DND-41 (cell line): ENCODE results near the gene APBA3.

Experiments used
- ATAC-seq: fragments of 200-7000 bp; cut with Tn5 transposase; 3 replicates; pipeline ENCODE4 v1.9.1; 2021; ENCODE audit warnings: low read depth; ENCODE audit not compliant: insufficient read depth
- DNase-seq: peaks from one replicate; pipeline ENCODE4 v3.0.0-alpha.2; 2020
- H2AFZ ChIP-seq: 2 replicates; pipeline ENCODE4 v1.6.0; 2012; ENCODE audit warnings: low read depth, low read length
- H3K27ac ChIP-seq: 2 replicates; pipeline ENCODE4 v1.5.1; 2012; ENCODE audit warnings: low read length, inconsistent platforms
- H3K27me3 ChIP-seq: fragments of 200-600 bp; sonication (generic); 2 replicates; pipeline ENCODE4 v1.6.0; 2012; ENCODE audit warnings: low read length, mild to moderate bottlenecking, inconsistent platforms; ENCODE audit not compliant: insufficient read depth, poor library complexity
- H3K36me3 ChIP-seq: 2 replicates; pipeline ENCODE4 v1.5.1; 2012; ENCODE audit warnings: low read length, inconsistent platforms; ENCODE audit not compliant: insufficient read depth
- H3K4me1 ChIP-seq: 2 replicates; pipeline ENCODE4 v1.5.1; 2012; ENCODE audit warnings: mild to moderate bottlenecking, low read length; ENCODE audit not compliant: insufficient read depth
- H3K4me2 ChIP-seq: 2 replicates; pipeline ENCODE4 v1.6.0; 2012; ENCODE audit warnings: mild to moderate bottlenecking, moderate library complexity, low read length, inconsistent platforms; ENCODE audit not compliant: insufficient read depth
- H3K4me3 ChIP-seq, 2 experiments: fragments of 200-600 bp in 1 of 2; shearing (Covaris generic) in 1 of 2; 2 replicates each; pipeline ENCODE4 v1.5.1; 2012 to 2016; ENCODE audit warnings: inconsistent platforms in 2 of 2, low read length in 2 of 2, mild to moderate bottlenecking in 2 of 2, low read depth in 1 of 2, moderate library complexity in 1 of 2
- H3K79me2 ChIP-seq: 2 replicates; pipeline ENCODE4 v1.6.0; 2012; ENCODE audit warnings: low read length, inconsistent platforms; ENCODE audit not compliant: insufficient read depth
- H3K9ac ChIP-seq: 2 replicates; pipeline ENCODE4 v1.6.0; 2012; ENCODE audit warnings: low read depth, mild to moderate bottlenecking, inconsistent platforms, low read length, moderate library complexity
- H3K9me3 ChIP-seq: 2 replicates; pipeline ENCODE4 v1.5.1; 2012; ENCODE audit warnings: low read length, moderate library complexity, mild to moderate bottlenecking, inconsistent platforms; ENCODE audit not compliant: insufficient read depth, severe bottlenecking
- H4K20me1 ChIP-seq: 2 replicates; pipeline ENCODE4 v1.6.0; 2012; ENCODE audit warnings: low read length; ENCODE audit not compliant: insufficient read depth
- EZH2 ChIP-seq: IDR thresholded peaks from 3 replicates; pipeline ENCODE4 v1.6.1; 2012; ENCODE audit warnings: borderline replicate concordance, low read depth, mild to moderate bottlenecking, moderate library complexity, low read length, inconsistent platforms; ENCODE audit not compliant: severe bottlenecking
- TF ChIP-seq, protein P1 (sequence below): IDR thresholded peaks from 2 replicates; pipeline ENCODE4 v1.5.1; 2012; ENCODE audit warnings: borderline replicate concordance, low read length, moderate library complexity, mild to moderate bottlenecking; ENCODE audit not compliant: poor library complexity, severe bottlenecking; ENCODE audit errors: extremely low read depth

The APBA3 gene

DNA sequence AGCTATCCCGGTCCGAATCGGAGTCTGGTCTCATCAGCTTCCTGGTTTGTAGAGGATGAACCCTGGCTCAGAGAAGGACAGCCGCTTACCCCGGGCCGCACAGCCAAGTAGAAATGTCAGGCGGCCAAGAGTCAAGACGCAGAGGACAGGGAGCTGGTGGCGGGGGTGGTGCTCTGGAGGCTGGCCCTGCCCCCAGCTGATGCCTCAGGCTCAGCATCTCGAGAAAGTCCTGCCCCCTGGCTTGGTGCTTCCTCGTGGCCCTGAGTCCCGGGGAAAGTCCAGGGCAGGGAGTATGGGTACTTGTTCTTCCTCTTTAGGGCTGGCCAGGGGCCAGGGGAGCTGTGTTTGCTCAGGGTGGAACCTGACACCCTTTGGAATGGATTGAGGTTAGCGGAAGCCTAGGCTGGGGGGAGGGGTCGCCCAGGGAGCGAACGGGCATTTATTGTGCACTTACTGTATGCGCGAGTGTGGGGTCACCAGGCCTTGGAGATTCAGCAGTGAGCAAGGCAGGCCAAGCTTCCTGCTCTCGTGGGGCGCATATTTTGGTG lies 51.2 kb downstream of the APBA3 start:
- no peak for ATAC-seq
- Histone ChIP-seq H3K27ac (no peak overlapping the region), H3K9me3 (no peaks in the 10 kb centered on the region), H2AFZ (no peak overlapping the region), H3K9ac (no peak overlapping the region), H3K4me3 (no peak overlapping the region), H3K79me2 (no peaks in the 10 kb centered on the region), H4K20me1 (no peaks in the 10 kb centered on the region), H3K4me2 (no peak overlapping the region), H3K4me1 (no peaks in the 10 kb centered on the region), H3K27me3 (peaks cover 9% of the 10 kb centered on the region), H3K36me3 (no peaks in the 10 kb centered on the region)
- DNase-seq = no peak
- TF ChIP-seq, protein P1, sequence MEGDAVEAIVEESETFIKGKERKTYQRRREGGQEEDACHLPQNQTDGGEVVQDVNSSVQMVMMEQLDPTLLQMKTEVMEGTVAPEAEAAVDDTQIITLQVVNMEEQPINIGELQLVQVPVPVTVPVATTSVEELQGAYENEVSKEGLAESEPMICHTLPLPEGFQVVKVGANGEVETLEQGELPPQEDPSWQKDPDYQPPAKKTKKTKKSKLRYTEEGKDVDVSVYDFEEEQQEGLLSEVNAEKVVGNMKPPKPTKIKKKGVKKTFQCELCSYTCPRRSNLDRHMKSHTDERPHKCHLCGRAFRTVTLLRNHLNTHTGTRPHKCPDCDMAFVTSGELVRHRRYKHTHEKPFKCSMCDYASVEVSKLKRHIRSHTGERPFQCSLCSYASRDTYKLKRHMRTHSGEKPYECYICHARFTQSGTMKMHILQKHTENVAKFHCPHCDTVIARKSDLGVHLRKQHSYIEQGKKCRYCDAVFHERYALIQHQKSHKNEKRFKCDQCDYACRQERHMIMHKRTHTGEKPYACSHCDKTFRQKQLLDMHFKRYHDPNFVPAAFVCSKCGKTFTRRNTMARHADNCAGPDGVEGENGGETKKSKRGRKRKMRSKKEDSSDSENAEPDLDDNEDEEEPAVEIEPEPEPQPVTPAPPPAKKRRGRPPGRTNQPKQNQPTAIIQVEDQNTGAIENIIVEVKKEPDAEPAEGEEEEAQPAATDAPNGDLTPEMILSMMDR = no peak
- TF ChIP-seq EZH2 = no peak

DNA sequence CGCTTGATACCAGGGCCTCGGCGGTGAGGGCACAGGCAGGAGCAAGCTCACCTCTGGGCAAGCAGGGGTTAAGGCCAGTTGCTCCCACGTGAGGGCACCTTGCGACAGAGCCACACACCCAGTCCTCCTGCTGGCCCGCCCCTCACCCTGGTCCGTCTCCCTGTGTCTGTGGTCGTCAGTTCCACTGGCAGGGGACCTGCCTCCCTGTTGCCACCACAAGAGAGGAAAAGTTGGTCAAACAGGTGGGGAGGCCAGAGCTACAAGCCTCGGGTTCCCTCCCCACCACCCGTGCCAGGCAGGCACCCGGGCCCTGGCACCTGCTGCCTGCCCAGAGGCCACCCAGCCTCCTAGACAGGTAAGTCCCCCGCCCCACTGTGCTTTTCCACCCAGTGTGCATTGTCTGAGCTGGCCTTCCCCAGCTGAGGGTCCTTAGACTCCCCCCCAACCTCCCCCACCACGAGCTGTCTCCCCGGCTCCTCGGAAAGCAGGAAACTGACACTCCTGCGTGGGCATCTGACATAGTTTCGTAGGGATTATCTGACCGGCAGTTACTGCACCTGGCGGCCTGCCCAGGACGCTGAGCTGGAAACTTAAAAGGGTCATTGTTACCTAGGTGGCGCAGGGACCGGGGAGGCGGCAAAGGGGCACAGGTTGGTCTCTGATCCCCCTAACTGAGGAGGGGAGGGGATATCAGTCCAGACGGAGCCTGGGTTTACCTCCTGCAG lies 53.1 kb downstream of the APBA3 start, which contains the start of gene TJP3:
TSS of gene TJP3 (plus strand) at position 178 of the 725 bp plus-strand sequence. CDS start 20,049 bp downstream, outside the sequence.
- no peak within 1 kb of the TSS for H3K4me2 ChIP-seq
- no peak within 1 kb of the TSS for H2AFZ ChIP-seq
- no peaks in the 10 kb centered on the region for H3K4me1 ChIP-seq
- DNase-seq (no peak), ATAC-seq (no peak)
- H4K20me1 ChIP-seq = no peaks in the 10 kb centered on the region
- H3K79me2 ChIP-seq = no peaks in the 10 kb centered on the region
- no peak for TF ChIP-seq EZH2
- TF ChIP-seq, protein P1 = no peak
- no peak within 1 kb of the TSS for H3K9ac ChIP-seq
- H3K27ac ChIP-seq = no peak within 1 kb of the TSS
- H3K4me3 ChIP-seq = no peak within 1 kb of the TSS
- peaks cover 9% of the 10 kb centered on the region for H3K27me3 ChIP-seq
- no peaks in the 10 kb centered on the region for H3K36me3 ChIP-seq
- no peaks in the 10 kb centered on the region for H3K9me3 ChIP-seq

- no peaks in the 10 kb centered on the region for H3K9me3 ChIP-seq
- no peak for DNase-seq
- H3K79me2 ChIP-seq = no peaks in the 10 kb centered on the region
- H3K4me2 ChIP-seq = no peak overlapping the region
- no peak overlapping the region for H3K27ac ChIP-seq
- no peak overlapping the region for H2AFZ ChIP-seq
- no peaks in the 10 kb centered on the region for H3K4me1 ChIP-seq
- H3K36me3 ChIP-seq = no peaks in the 10 kb centered on the region
- H3K4me3 ChIP-seq = no peak overlapping the region
- ATAC-seq = no peak
- H4K20me1 ChIP-seq = no peaks in the 10 kb centered on the region
- no peak for TF ChIP-seq EZH2
- TF ChIP-seq, protein P1 = no peak
- H3K9ac ChIP-seq = no peak overlapping the region
- H3K27me3 ChIP-seq = peaks cover 6% of the 10 kb centered on the region
Observed at GRCh38 chr19:3707868-3708206, 53.7 kb downstream of the APBA3 start.
